ENCODE measurements around the gene SLC10A4.

The SLC10A4 gene

DNA sequence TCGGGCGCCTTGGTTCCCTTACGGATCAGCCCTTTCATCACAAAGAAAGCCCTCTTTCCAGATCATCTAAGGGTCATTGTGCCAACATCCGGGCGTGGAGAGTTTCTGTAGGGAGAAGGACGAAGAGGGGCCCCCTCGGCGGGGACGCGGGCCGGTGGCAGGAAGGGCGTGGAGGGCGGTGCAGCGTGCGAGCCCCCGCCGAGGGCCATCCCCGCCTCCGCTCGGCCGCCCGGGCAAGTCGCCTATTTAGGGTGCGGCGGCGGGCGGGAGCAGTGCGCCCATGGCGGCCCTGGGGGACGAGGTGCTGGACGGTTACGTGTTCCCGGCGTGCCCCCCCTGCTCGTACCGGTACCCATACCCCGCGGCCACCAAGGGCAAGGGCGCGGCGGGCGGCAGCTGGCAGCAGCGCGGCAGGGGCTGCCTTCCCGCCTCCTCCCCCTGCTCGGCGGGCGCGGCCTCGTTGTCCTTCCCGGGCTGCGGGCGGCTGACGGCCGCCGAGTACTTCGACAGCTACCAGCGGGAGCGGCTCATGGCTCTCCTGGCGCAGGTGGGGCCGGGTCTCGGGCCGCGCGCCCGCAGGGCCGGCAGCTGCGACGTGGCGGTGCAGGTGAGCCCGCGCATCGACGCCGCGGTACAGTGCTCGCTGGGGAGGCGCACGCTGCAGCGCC lies 7.0 kb downstream of the SLC10A4 start, which contains the start of gene ZAR1:
Gene ZAR1 (plus strand): TSS at position 241 of the 668 bp plus-strand sequence. CDS start 40 bp downstream, at position 281.
- DNase-seq, result no peak

DNA sequence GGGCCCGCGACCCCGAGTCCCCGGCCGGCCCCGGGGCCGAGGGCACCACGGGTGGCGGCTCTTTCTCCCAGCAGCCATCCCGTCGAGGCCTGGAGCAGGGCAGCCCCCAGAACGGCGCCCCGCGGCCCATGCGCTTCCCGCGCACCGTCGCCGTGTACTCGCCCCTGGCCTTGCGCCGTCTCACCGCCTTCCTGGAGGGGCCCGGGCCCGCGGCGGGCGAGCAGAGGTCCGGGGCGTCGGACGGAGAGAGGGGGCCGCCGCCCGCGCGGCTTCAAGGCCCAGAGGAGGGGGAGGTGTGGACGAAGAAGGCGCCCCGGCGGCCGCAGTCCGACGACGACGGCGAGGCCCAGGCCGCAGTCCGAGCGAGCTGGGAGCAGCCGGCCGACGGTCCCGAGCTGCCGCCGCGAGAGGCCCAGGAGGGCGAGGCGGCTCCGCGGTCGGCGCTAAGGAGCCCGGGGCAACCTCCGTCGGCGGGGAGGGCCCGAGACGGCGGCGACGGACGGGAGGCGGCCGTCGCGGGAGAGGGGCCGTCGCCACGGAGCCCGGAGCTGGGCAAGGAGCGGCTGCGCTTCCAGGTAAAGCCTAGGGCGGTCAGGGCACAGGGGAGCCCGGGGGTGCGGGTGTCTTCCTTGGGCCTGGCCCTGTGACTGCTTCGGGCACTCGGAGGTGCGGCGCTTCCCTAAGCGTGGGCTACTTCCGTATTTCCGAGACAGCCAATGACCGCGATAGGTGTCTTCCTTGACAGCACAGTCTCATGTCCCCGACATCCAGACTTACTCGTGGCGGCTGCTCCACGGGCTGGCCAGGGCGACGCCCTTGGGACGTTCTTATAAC lies 7.8 kb downstream of the SLC10A4 start:
- DNase-seq, result no peak

DNA sequence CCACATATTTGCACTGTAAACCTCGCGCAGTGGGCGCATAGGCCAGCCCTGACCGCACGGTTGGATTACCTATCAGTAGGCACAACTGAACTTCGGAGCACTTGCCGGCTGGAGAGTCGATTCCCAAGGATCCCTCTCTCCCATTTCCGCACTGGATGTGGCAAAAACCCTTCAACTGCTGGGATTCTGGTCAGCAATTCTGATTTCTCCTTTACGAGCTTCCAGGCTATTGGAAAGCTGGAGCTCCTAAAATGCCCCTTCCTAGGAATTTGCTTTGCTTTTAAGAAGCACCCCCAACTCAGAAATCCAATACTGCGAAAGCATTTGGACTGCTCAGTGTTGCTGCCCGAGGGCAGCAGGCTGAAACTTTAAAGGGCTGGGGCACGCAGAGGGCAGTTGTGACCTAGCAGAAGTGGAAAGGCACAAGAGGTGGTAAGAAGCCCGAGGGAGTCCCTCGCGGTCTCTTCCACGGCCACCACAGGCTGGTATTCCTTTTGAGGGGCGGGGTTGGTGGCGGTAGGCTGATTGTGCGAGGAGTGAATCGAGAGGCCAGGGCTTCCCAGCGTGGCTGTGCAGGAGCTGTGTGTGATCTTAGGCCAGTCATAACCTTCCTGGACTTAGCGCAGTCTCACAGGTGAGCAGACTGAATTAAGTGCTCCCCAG lies 8.5 kb downstream of the SLC10A4 start:
- no peak for DNase-seq

DNA sequence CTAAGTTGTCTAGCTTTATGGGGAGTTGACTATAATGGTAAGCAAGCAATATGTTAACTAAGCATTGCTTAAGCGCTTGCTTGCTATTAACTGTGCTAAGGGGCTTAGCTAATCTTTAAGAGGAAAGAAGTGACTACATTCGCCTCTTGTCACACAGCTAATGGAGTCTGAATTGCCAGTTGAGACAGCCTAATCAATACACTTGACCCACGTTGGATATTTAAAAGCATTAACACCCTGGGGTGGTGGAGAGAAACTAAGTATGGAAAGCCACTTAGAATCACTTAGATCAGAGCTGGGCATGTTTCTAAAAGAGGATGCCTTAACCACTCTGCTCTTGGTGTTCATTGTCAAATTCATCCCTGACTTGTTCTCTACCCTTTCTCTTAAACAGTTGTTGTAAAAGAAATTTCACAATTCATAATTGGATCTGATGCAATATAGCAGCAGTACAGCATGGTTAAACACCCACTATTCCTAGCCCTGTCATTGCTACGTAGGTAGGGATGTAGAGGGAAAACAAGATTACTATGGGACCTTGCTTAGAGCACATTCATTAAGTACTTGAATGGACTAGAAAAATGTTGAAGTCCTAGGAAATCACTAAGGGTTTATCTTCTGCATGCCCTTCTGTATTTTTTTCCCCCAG lies 10.4 kb downstream of the SLC10A4 start:
- peak; percentile 57 for DNase-seq

DNA sequence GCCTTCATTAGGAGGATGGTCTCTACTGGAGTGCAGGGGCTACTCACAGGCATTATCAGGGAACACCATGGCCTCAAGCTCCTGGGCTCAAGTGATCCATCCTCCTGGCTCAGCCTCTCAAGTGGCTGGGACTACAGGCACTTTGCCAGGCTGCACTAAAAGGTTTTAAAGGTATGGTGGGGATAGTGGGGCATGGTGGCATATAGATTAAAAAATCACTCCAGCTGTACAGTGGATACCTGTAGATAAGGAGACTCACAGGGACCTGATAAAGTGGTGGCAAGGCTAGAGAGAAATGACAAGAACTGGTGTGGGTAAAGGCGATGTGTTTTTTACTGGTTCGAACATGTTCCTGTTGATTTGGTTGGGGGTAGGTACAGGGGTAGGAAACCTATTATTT lies 12.8 kb downstream of the SLC10A4 start:
- DNase-seq, result no peak

DNA sequence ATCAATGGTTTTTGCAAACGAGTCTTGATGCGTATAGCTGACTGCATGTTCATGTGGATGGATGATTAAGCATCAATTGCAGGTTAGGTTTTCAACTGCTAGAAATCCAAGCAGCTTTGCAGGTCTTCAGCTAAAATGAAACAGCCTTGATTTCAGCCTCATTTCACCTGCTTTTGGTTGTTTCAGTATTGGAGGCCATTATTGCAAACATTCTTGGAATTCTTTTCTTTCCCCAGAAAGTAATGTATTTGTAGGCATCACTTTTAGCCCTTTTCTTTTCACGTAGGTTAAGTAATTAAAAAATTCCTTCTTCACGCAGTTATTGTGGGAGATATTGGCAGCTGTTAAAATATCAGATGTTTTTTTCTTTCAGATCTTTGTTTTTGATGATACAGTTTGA lies 15.8 kb downstream of the SLC10A4 start:
- DNase-seq, result no peak

DNA sequence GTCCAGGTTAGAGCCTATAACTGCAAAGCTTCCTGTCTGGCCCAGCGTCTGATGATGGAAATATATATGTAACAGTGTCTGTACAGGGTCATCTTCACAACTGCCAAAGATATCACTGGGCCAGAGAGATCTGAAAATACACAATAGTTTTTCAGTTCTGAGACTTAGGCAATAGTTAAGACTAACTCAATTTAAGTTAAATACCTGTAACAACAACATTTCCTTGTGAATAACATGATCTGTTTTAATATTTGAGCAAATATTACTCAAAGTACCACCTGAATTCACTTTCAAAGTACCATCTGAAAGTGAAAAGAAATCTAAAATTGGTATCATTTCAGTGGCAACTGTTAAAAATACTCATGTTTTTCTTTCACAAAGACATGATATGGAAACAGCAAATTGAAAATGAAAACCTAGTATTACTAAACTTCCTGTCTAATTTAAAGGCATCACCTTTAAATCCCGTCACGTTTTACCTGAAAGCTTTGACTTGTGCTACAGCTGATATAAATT lies 16.5 kb downstream of the SLC10A4 start:
- DNase-seq, result no peak

DNA sequence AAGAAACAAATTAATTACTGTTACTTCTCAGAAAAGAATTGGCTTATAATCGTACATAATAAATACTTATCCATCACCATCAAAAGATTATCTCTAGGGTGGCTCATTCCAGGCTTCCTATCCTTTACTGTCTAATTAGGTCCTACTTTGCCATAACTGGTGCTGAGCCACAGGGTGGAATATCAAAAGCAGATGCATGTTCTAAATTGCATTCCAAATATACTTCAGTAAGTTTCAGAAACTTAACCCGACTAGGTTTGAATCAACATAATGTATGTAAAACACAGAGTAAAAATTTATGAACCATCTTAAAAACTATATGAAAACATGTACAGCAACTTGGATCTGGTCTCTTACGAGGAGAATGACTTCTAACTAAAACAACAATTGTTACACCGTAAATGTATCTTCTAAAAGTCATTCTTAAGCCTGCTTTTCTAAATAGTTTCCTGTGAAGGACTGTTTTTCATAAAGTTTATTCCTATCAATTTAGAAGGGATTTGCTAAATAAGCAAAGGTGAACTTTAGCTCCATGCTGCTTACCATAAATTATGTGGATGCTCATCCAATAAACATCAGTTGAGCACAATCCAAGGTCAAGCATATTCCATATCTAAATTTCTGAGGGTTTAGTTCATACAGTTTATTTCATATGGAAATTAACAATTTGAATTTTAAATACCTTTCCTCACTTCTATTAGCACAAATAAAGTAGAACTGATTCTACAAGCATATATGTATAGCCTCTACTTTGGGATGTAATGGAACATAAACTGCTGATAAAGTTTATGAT lies 20.3 kb downstream of the SLC10A4 start:
- no peak for DNase-seq

DNA sequence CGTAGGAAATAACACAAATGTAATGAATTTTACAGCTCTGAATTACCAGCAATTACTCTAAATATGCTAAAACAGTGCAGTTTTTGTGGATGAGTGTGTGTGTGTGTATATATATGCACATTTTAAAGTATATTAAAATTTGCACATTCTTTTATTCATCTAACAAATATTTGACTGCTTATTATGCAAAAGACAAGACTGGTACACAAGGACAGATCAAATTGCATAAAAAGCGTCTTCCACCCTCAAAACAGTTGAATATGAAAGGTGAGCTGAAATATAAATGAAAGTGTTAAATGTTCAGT lies 20.8 kb downstream of the SLC10A4 start:
- DNase-seq, result no peak

DNA sequence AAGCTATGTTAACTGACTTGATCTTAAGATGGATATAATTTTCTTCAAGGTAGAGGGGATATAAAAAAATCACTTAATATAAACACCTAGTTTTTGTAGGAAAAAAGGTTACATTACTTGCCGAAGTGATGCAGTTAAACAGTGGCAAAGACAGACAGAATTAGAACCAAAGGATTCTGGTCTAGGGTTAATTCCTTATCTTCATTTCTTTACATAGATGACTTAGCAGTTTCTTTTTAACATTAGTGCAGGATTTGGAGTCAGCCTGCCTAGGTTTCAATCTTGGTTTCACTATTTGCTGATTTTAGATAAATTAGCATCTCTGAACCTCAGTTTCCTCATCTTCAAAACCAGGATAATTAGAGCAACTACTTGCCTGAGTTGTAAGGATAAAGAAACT lies 21.2 kb downstream of the SLC10A4 start:
- no peak for DNase-seq

DNA sequence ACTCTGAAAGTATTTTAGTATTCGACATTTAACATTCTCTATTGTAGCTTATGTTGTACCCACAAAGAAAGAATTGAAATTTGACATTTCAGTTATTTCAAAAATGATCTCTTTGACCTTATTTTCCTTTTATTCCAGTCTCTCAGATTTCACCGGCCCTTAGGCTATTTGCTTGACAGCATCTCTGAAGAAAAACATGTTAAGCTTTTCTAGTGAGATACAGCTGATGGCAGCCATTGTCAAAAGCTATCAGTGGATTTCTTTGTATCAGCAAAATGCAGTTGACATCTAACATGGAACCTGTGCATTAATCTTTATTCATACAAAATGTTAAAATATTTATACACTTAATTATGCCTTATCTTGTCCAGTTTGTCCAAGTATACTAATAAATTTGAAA lies 23.6 kb downstream of the SLC10A4 start:
- no peak for DNase-seq

DNA sequence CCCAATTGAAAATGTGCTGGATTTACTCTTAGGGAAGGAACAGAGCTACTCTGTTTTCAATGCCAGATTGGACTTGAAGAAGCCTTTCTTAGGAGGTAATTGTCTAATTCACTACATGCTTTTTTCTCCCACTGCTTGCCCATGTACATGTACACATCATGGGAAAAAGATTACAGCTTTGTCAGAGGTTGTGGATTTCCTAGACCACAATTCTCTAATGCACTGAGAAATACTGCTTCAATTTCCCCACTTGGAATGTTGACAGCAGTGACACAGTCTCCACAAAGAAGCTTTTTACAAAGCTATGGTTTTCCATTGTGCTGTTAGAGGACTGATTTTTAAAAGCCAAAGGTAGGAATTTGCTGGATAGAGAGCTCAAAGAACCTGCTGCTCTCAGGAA lies 26.4 kb downstream of the SLC10A4 start:
- DNase-seq, result no peak

DNA sequence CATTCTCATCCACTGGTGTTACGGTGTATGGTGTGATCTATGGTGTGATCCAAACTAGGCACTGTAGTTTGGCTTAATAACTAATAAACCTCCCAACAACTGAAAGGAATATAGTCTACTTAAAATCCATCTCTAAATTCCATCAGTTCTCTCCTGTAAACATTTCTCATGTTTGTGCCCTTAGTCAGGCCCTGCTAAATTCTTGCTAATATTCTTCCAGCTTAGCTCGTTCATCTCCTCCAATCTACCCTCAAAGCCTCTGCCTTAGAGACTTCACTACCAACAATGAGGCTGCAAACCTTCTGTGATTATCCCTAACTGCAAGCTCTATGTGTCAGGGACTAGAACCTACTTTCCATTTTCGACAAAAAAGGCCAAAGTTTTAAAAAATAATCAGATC lies 35.0 kb downstream of the SLC10A4 start:
- DNase-seq, result no peak

DNA sequence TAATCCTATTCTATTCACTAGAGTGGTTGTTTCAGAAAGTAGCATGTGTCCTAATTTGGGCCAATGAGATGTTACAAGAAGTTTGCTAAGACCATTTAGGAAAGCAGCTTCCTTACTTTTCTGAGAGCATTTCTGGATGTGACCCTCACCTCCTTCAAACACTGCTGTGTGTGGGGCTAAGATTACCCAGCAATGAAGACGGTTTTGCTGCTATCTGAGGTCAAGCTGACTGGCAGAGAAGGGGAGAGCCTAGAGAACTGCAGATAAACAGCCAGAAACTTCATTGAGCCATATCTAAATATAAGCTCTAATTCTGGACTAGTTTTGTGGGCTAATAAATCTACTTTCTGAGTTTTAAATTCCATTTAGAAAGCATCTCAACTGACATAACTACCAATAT lies 43.3 kb downstream of the SLC10A4 start:
- no peak for DNase-seq

DNA sequence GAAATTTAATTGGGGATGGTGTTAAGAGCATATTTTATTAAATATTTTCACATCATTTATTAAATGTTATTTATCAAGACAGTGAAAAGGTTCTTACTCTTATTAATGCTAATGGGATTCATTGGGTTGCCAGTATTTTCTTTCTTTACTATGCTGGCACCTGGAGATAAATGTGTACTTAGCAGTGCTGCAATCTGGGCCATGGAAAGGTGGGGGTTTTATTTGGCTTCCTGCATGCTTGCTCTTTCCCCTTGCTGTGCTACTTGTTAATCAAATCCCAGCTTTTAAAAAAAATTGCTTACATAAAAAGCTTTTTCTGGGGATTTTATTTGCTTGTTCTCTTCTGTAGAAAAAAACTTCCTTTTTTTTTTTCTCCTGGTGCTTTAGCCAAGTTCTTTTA lies 55.2 kb downstream of the SLC10A4 start:
- peak; percentile 9 for DNase-seq

Data from NCI-H1436 treated with DMSO at 0.1 percent for 48 hours (cell line).